ENCODE results near the gene GATAD2A. TPM values are rescaled to one million over a fixed set of nuclear protein-coding genes. Genes with fewer than 3 reads are reported as not detected.
A peak's percentile ranks its signal among the peaks of the same experiment; 100 is the strongest.

Gene GATAD2A
- total RNA-seq, 1 donor = 44.5 TPM

- H3K4me3 ChIP-seq (ENCODE audit: low read depth, low read length) = peak overlapping the region; percentile 83
- TF ChIP-seq, protein P1, sequence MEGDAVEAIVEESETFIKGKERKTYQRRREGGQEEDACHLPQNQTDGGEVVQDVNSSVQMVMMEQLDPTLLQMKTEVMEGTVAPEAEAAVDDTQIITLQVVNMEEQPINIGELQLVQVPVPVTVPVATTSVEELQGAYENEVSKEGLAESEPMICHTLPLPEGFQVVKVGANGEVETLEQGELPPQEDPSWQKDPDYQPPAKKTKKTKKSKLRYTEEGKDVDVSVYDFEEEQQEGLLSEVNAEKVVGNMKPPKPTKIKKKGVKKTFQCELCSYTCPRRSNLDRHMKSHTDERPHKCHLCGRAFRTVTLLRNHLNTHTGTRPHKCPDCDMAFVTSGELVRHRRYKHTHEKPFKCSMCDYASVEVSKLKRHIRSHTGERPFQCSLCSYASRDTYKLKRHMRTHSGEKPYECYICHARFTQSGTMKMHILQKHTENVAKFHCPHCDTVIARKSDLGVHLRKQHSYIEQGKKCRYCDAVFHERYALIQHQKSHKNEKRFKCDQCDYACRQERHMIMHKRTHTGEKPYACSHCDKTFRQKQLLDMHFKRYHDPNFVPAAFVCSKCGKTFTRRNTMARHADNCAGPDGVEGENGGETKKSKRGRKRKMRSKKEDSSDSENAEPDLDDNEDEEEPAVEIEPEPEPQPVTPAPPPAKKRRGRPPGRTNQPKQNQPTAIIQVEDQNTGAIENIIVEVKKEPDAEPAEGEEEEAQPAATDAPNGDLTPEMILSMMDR (IDR thresholded peaks at IDR 0.05; ENCODE audit: insufficient read depth, low read depth, low read length) = peak; percentile 42
- DNase-seq (ENCODE audit: low read depth) = peak; percentile 68
Measured at GRCh38 chr19:19406878-19407632, 1.6 kb downstream of the GATAD2A start.

DNA sequence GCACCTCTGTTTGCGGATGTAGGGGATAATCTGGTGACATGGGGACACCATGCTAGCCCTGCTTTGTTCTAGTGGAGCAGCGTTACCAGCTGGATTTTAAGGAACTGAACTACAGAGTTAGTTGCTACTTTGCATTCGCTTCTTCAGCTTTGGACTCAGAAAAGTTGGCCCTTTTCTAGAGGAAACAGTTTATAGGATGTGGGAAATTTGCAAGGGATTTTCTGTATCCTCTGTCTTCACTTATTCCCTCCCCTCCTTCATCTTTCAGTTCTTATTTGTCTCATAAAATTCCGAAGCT is 2.1 kb downstream of the GATAD2A start:
- peak overlapping the region; percentile 83 for H3K4me3 ChIP-seq (ENCODE audit: low read depth, low read length)
- DNase-seq (ENCODE audit: low read depth) = no peak
- TF ChIP-seq, protein P1 (IDR thresholded peaks at IDR 0.05; ENCODE audit: insufficient read depth, low read depth, low read length) = no peak

DNA sequence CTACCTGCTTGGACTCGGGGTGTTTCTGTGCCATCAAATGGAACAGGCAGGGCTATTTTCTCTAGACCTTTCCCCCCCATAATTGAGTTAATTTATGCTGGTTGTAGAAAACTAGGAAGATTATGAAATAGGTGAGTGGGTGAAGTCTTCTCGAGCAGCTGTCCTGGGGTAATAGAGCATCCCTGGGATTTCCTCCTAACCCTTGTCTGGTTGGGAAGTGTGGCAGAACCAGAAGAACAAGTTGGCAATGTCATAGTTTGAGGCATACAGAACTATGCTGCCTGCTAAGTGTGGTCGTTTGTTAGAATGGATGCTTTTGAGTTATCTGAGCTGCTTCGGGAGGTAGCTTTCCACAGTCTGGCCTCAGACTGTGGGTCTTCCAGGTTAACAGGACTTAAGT is 3.7 kb downstream of the GATAD2A start:
- TF ChIP-seq, protein P1 (IDR thresholded peaks at IDR 0.05; ENCODE audit: insufficient read depth, low read depth, low read length) = no peak
- no peak for DNase-seq (ENCODE audit: low read depth)

GRCh38 chr19:19409631-19410030 is 4.2 kb downstream of the GATAD2A start:
- TF ChIP-seq, protein P1 (IDR thresholded peaks at IDR 0.05; ENCODE audit: insufficient read depth, low read depth, low read length) = no peak
- no peak overlapping the region for H3K4me3 ChIP-seq (ENCODE audit: low read depth, low read length)
- no peak for DNase-seq (ENCODE audit: low read depth)

More for the DNA sequence above, 3.7 kb downstream of the GATAD2A start:
- H3K4me3 ChIP-seq (ENCODE audit: low read depth, low read length) = no peak overlapping the region

GRCh38 chr19:19410553-19411550 is 5.4 kb downstream of the GATAD2A start:
- no peak for DNase-seq (ENCODE audit: low read depth)

GRCh38 chr19:19416280-19416679 is 10.8 kb downstream of the GATAD2A start:
- H3K4me3 ChIP-seq (ENCODE audit: low read depth, low read length) = no peak overlapping the region
- no peak for DNase-seq (ENCODE audit: low read depth)
- TF ChIP-seq, protein P1 (IDR thresholded peaks at IDR 0.05; ENCODE audit: insufficient read depth, low read depth, low read length) = no peak

More at GRCh38 chr19:19410553-19411550, 5.4 kb downstream of the GATAD2A start:
- TF ChIP-seq, protein P1 (IDR thresholded peaks at IDR 0.05; ENCODE audit: insufficient read depth, low read depth, low read length) = no peak
- no peak overlapping the region for H3K4me3 ChIP-seq (ENCODE audit: low read depth, low read length)

Measured in fibroblast of villous mesenchyme (primary cell).